GM21717 (cell line): ENCODE data around the gene DPYD.
"Not testable (repeated sequence)": the region's sequence is repeated elsewhere in the genome, so short reads cannot be mapped to it uniquely, and the experiment has no call there.

Experiments used
- ATAC-seq: cut with Tn5 transposase; IDR thresholded peaks from one replicate; pipeline ENCODE4 v1.9.1; 2021; ENCODE audit warnings: mild to moderate bottlenecking, moderate library complexity; ENCODE audit not compliant: unreplicated experiment

The DPYD gene

DNA sequence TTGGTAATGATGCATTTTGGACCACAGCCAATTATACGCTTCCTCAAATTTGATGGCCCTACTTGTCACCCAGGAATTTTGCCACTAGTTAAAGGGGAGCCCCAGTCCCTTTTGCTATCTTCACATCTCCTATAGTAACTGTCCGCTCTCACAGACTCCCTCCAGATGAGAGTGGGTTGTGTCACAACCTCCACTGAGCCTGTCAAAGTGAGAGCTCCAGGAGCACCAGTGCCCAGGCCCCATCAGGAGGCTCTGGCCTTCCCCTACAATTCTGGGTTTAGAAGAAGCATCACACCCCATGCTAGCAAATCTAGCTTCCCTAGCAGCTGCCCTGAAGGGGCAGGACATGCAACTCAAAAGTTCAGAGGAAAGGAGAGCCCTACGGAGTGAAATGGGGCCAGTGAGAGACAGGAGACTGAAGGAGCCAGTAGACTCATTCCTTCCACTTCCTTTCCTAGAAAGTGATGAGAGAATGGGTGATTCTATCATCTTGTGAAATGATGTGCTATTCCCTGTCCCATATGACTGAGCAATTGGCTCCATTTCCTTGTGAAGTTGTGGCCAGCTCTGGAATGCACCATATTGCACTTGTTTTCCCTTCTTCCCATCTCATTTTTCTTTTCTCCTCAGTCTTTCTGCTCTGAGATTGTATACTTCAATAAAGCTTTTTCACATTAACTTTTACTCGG, 541.3 kb downstream of the DPYD start:
- no peak for ATAC-seq

DNA sequence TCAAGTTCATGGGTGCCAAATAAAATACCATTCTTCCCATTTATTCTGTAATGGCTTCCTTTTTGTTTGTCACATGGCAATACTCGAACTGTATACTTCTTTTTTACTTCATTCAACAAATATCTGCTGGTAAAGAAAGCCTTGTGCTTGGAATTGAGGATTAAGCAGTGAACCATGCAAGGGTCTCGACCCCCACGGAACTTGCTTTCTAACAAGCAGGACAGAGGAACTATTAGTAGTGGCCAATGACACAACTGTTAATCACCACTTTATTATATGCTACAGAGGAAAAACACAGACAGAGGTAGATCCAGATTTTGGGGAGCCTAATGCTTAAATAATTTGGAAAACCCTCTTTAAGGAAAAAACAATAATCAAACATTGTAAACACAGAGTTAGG, 542.2 kb downstream of the DPYD start:
- ATAC-seq, result no peak

DNA sequence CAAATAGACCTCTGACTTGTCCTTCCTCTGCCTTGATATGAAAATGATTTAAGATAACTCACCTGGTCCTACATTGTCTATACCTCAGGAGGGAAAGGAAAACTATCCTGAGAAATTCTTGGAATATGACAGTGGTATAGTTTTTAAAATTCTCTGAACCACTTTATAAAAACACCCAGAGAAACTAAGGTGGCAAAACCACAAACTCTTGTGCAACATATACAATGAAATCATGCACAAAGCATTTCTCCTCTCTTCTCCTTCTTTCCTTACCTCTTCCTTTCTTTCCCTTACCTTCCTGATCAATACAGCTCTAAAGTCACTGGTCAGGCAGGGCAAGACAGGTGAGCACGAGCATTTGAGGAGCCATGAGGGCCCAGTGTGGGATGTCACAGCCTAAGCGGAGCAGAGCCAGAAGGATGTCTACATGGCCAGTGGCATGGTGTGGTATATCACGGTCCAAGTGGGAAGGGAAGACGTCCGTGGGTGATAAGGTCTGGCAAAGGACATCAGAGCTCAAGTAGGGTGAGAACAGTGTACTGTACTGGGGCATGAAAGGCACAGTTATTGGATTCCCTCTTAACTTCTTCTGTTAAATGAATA, 543.3 kb downstream of the DPYD start:
- no peak for ATAC-seq

DNA sequence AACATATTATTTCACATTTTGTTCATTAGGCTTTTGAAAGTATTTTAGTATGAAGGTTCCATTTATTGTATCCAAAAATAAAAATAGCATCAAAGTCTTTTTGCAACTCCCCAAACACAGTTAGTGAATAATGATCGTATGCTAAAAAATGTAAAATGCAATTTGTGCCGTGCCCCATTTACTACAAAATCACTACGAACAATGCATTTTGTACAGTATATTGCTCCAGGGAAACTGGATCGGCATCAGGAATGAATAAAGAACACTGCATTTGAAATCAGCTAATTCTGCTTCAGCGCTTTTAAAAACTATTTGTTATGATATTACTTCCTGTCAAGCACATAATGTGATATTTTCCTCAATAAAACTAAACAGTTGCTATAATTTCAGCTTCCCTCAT, 547.8 kb downstream of the DPYD start:
- ATAC-seq, result no peak

DNA sequence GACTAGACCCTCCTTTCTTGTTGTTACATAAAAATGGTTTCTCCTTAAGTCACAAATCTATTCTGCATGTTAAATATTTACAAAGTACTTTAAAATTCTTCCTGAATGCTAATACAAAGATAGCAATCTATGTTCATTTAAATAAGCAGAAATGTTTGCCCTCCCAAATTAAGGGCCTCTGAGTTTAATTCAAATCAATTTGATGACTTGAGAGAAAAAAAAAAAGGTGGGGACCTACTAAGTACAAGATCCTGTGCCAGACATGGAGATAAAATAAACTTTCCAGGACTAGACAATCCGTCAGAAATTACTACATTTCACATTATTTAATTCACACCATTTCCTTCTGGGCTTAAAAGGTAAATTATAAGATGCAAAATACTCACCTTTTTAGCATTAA, 548.3 kb downstream of the DPYD start:
- no peak for ATAC-seq

DNA sequence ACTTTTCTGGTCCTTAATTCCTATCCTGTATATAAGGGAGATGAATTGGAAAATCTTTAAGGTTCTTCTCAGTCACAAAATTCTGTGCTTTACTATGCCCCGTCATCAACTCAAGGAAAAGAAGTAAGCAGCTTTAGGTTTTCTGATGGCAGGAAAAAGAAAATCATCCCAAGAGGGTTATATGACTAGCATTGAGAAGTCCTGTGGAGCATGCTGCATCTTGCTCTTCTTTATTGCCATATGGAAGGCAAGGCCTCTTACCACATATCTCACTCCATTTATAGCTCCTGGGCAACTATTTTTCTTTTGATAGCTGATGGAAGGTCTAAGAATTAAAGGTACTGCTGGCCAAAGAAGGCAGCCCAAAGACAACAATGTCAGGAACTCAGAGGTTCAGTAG, 552.5 kb downstream of the DPYD start:
- ATAC-seq, result no peak

DNA sequence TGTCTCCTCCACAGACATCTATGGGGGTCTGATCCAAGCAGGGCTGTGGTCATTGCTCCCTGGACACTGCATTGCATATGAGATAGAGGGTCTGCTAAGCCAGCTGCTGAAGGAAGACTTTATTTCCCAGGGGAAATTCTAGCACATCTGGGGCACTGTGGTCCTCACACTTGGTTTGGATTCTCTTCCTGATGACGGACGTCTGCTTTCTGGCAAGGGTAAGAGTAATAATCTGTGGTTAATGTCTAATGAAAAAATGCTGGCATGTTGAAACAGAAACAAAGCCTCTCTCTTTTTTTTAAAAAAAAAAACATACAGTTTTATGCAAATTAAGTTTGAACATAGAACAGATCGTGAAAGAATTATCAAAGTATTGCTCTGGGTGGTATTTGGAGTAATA, 553.9 kb downstream of the DPYD start:
- ATAC-seq, result no peak

DNA sequence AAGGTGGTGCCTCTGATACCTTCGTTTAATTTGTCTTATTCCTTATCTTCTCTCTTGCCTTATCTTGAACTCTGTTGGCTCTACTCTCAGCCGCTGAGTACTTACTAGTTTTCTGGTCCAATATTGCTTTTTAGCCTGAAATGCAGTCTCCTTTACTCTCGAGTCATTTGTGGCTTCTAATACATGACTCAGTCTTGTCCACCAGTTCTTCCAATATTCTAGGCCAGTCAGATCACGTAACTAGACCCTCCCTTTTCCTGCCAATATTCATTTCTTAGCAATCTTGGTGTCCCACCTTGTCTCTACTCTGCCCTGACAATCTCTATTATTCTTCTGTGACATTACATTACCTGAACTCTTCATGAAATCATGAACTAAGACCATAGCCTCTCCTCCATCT, 555.8 kb downstream of the DPYD start:
- ATAC-seq, result no peak

DNA sequence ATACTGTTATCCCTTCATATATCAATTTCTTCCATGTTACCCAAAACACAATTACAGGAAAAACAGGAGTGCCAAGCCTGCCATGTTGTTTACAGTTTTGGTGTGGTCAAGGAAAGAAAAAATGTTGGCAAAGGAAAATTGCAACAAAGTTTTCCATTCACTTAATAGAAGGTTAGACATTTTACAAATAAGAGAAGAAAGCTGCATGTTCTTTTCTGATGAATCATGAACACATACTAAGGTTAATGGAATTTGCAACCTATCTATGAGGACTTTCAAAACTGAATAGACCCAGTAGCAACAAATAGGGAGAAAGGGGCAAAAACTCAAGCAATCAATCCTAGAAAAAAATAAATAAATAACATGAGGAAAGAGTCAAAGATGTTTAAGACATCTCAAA, 556.7 kb downstream of the DPYD start:
- ATAC-seq, result no peak

DNA sequence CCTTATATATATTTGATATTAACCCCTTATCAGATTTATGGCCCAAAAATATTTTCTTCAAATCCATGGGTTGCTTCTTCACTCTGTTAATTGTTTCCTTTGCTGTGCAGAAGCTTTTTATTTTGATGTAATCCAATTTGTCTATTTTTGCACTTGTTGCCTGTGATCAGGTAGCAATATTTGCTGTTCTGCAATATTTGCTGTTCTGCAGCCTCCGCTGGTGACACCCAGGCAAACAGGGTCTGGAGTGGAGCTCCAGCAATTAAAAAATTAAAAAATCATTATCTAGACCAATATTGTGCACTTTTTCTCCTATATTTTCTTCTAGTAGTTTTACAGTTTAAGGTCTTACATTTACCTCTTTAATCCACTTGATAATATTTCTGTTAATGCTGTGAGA, 564.5 kb downstream of the DPYD start:
- no peak for ATAC-seq

DNA sequence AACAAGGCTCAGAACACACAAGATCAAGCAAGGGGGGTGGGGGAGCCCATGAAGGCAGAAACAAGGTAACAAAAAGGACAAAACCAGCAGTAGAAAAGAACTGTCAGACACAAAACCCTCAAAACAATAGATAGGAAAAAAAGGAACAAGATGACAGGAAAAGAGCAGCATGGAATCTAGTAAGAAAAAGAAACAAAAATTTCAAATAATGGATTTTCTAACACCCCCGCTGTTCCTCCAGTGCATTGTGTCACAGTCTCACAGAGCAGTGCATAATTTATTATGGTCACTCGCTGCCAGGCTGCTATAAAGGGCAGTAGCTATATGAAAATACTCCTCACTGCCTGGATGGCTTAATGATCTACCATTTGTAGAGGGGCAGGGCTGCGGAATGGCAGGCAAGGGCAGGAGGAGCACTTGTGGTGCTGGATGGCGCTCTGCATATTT, 567.9 kb downstream of the DPYD start:
- ATAC-seq, result no peak

DNA sequence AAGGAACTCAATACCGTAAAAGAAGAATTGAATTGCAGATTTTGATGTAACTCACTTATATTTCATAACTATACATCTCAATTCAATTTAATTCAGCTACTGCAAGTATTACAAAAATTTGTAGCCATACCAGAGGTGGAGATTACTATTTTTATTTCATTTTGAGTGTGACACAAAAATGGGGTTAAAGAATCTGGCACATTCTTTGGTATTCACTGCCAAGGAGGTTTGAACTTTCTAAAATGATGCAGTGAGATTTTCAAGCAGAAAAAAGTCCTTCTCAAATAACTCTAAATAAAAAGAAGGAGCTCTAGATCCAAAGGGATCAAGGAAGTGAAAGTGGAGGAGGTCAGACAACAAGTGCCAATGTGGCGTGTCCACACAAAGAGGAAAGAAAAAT, 569.0 kb downstream of the DPYD start:
- ATAC-seq, result no peak

DNA sequence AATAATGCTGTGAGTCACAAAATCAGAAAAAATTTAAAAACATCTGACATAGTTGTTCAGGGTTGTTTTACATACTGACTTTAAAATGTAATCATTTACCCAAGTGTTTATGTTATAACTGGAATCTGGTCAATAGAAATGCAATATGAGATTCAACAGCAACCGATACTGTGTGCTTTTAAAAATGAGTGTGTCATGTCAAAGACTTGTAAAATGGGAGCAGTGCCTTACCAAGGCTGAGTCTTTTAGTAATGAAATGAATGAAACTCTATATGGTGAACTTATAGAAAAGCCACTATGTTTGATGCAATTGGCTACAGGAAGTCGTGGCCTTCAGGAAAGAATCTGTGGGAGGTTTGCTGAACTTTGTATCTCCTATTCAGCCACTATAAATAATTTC, 570.2 kb downstream of the DPYD start:
- no peak for ATAC-seq

DNA sequence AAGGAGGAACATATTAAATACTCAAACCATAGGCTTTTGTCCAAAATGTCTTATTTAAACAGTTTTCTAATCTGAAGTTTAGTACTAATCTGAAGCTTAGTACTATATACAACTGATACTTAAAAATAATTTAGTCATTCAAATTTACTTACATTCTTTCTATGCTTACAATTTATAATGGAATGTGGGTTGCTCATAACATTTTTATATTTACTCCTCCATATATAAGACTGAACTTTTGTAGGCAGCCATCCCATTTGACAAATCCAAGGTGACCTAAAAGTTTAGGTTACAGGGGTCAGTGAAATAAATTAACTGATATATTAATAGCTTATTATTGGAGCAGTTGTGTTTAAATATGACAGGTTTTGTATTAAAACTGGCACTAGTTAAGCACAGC, 570.6 kb downstream of the DPYD start:
- no peak for ATAC-seq

DNA sequence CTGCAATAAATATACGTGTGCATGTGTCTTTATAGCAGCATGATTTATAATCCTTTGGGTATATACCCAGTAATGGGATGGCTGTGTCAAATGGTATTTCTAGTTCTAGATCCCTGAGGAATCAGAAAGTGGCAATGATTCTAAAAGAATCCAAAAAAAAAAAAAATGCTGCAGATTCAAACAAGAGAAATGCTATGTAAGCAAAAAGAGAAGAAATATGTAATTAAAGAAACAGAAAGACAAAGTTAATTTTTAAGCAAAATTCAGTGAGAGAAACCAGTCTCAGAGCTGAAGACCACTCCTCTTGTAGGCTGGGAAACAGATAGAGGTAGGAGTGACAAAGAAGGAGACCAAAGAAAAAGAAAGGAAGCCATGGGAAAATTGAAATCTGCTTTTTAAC, 571.0 kb downstream of the DPYD start:
- not testable (repeated sequence) for ATAC-seq

DNA sequence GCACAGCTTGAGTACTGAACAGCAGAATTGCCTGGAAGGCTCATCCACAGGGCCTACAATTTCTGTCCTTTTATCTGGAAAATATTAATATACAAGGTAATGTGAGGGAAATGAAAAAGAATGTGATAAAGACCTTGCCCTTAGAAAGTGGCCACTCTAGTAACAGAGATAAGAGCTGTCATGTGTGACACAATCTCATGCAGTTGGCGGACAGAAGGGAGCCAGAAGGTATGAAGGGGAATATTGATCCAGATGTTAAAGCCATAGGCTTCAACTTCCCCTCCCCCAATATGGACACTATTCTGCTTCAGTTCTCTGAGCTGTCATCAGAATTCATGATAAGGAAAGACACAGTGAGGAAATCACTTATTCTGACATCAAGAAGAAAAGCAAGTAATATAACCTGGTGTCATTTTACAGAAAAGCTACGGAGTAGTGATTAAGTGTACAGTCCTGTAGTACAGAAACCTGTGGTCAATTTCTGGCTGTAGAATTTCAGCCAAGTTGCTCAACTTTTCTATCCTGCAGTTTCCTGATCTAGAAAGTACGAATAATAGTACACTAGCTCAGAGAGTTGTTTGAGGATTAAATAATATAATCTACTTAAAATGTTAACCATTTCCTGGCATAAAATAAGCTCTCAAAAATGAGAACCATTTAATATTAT, 572.1 kb downstream of the DPYD start:
- no peak for ATAC-seq

DNA sequence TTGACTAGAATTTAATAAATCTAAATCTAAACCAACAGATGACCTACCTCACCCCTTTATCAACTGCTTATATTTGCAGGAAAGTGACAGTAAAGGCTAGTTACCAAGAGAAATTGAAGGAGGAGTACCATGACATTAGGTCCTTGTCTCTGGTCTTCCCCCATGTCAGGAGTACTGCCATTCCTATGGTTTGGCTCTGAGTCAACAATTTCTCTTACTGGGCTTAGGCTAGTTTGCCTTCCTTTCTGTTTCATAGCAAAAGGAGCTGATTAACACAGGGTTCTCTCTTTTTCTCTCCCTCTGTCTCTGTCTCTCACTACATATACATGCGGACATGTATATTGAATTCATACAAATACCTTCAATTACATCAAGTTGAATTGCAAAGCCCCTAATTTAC, 579.9 kb downstream of the DPYD start:
- ATAC-seq, result no peak

DNA sequence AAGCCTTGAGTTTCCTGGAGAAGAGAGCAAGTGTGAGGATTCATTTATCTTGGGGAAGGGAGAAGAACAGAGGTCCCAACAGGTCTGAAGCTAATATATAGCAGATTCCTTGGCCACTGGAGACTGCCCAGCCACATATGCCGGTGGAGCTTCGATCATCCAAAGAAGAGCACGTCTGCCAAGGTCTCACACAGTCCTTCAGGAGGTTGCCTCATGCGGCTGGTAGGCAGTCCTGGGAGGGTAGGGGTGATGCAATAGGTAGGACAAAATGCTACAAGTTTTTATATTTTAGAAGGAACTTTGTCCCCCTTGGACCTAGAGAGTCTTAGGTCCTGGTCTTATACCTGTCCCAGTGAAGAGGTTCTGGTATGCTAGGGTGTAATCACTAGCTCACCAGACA, 582.5 kb downstream of the DPYD start:
- ATAC-seq, result no peak

DNA sequence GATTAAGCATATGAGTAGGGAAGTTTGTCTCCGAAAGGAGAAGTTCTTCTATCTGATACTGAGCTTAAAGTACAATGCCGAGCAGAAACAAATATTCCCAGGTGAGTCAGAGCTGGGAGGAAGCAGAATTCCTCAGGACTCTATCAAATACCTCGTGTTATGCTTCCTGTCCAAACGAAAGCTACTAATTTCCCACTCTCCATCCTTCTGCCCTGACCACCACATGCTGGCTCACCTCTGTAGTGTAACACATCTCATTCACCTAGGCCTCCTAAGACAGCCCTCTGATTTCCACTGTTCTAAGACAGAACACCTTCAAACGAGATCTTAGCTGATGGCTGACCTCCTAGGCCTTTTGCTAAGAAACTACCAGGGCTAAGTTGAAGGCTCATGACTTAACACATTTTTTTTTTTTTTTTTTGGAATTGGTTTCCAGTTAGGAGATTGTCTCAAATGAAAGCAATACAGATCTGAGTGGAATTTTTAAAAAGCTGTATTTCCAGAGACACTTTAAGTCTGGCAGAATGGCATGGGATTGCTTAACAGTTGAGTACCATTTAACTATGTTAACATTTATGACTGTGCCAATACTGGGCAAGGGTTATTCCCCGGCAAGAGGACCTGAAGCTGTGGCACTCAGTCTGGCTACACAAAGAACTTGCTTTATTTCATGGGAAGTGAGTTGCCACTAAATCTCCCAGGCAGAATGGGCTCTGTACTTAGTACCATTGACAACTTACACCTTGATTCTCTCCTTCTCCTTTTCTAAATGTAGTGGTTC, 583.4 kb downstream of the DPYD start:
- no peak for ATAC-seq

DNA sequence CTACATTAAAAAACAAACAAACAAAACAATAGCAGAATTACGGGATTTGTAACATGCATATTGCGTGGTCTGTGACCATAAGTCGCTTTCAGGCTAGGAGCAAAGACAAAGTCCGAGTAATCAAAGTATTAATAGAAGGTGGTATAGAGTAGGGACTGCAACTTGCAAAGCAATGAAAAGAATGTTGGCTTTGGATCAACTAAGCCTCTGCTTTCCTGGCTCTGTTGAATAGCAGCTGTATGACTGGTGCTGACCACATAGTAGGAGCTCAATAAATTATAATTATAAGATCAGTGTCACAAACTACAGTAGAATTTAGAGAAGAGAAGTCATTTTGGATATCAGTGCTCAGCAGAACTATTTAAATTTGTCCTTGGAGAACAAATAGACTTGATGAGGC, 586.4 kb downstream of the DPYD start:
- ATAC-seq, result no peak

DNA sequence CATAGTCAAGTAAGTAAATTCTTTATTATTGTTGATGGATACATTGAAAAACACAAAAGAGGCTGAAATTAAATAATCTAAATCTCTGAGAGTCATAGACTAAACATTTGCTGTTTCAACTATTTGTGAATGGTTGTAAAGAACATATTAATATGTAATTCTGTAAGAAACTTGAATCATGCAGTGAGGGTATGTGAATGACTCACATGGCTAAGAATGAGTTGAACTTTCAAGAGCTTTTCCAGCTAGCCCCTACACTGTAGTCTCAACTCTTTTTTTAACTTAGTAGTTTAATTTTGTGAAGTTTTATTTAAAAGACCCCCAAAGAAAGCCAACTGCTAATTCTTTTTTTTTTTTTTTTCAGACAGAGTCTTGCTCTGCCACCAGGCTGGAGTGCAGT, 588.1 kb downstream of the DPYD start:
- no peak for ATAC-seq

DNA sequence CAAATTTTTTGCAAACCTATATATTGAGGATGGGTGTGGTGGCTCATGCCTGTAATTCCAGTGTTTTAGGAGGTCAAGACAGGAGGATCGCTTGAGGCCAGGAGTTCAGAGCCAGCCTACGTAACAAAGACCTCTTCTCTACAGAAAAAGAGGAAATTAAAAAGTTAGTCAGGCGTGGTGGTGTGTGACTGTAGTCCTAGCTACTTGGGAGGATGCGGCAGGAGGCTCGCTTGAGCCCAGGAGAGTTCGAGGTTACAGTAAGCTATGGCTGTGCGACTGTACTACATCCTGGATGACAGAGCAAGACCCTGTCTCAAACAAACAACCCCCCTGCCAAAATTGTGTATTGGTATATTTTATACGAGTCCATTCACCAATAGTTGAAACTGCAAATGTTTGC, 589.7 kb downstream of the DPYD start:
- ATAC-seq, result no peak
